ENCODE measurements around the gene FAM193B. TPM values are rescaled to one million over a fixed set of nuclear protein-coding genes. Genes with fewer than 3 reads are reported as not detected.
A peak's percentile ranks its signal among the peaks of the same experiment; 100 is the strongest.

FAM193B gene
- total and polyA plus RNA-seq, 2 of the 13 experiments (the other 11 are each of a cell fraction or from before 2014, with no cell fraction given) = 21.2 to 40.9 TPM

DNA sequence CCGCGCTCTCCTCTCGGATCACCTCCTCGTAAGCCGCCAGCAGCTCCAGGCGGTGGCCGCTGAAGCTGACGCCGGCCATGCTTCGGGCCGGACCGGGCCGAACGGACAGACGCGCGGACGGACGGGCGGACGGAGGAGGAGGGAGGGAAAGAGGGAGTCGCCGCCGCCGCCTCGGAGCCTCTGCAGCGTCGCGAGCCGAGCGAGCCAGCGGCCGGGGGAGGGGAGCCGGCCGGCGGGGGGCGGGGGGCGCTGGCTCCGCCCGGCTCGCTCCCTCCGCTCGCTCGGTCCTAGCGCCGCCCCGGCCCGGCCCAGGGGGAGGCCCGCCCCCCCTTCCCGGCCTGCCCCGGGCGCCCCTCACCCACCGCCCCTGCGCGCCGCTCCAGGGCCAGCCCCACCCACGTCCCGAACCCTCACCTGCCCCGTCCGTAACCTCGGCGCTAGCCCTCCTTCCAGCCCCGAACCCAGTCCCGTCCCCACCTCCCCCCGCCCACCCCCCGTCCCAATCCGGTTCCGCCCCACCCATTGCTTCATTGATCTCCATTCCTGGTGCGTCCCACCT lies 80.8 kb downstream of the FAM193B start, which contains the start of gene DBN1:
Gene DBN1 (minus strand): TSS at position 192 of the 559 bp plus-strand sequence. CDS start 113 bp downstream, at position 79.
- peak within 1 kb of the TSS; percentile 92 for H3K4me2 ChIP-seq (ENCODE audit: low read depth, low read length)
- in situ Hi-C loops (cut with HindIII; ENCODE audit: extremely low pct_ligation_motif_present, low pct_unique_long_range_greater_than_20kb) = loop anchor here (25.0 kb wide), 1 partner anchor 361 kb away; no protein-coding TSS in a partner anchor
- H4K20me1 ChIP-seq (ENCODE audit: insufficient read depth, low read length) = peaks cover 9% of the 10 kb centered on the region; the same call in 1 of the 2 replicates
- BruUV-seq (replicated peaks) = no TSS peak
- no peaks in the 10 kb centered on the region for H3K36me3 ChIP-seq (replicated peaks in 1 of 2; ENCODE audit: control insufficient read depth in 1 of 2, insufficient read depth in 2 of 2, low read length in 2 of 2)
- H3K27ac ChIP-seq (ENCODE audit: extremely low read length, insufficient read depth, low read length) = no peak within 1 kb of the TSS
- H3K9ac ChIP-seq (ENCODE audit: insufficient read depth, low read depth, low read length) = peak within 1 kb of the TSS; percentile 67
- WGBS (ENCODE audit: low lambda C conversion rate) = 6% methylated on average over 8 of the region's 69 CpGs
- ATAC-seq (peak; percentile 26), FAIRE-seq (no peak), DNase-seq (ENCODE audit: low spot score) (no peak)
- H3K79me2 ChIP-seq (ENCODE audit: insufficient read depth, low read length) = peaks cover 3% of the 10 kb centered on the region
- H3K27me3 ChIP-seq (ENCODE audit: control insufficient read depth in 1 of 2, insufficient read depth in 2 of 2, low read length in 2 of 2) = no peaks in the 10 kb centered on the region
- intact Hi-C loops (cut with micrococcal nuclease; ENCODE audit: unreplicated experiment) = no loop called here
- H3K4me3 ChIP-seq (replicated peaks in 1 of 3; ENCODE audit: insufficient read depth in 1 of 3, low read depth in 2 of 3, low read length in 3 of 3) = peak within 1 kb of the TSS; percentile 65 to 77 (median 73)
- peaks cover 63% of the 10 kb centered on the region for H3K4me1 ChIP-seq (ENCODE audit: insufficient read depth, low read length)
- ChIA-PET POLR2A (interaction anchor here (0.8 to 2.8 kb wide), 6 partner anchors 16 to 105 kb away, joined by 3 to 17 read pairs (median 7); no protein-coding TSS in a partner anchor), CTCF (ENCODE audit: low intra/inter-chr PET ratio, low total read pairs) (no interaction called here)
- H3K9me3 ChIP-seq (ENCODE audit: low read length) = no peaks in the 10 kb centered on the region
- H2AFZ ChIP-seq (ENCODE audit: low read length) = no peak within 1 kb of the TSS
- TF ChIP-seq IRX3 (CRISPR knock-in tag; IDR thresholded peaks at IDR 0.05; ENCODE audit: borderline replicate concordance, low read depth) = no peak
- no peak for TF ChIP-seq ZFAT (CRISPR knock-in tag; conservative IDR thresholded peaks at IDR 0.05)
- TF ChIP-seq ZNF354B (CRISPR knock-in tag; IDR thresholded peaks at IDR 0.05) = no peak
- TF ChIP-seq, protein P1, sequence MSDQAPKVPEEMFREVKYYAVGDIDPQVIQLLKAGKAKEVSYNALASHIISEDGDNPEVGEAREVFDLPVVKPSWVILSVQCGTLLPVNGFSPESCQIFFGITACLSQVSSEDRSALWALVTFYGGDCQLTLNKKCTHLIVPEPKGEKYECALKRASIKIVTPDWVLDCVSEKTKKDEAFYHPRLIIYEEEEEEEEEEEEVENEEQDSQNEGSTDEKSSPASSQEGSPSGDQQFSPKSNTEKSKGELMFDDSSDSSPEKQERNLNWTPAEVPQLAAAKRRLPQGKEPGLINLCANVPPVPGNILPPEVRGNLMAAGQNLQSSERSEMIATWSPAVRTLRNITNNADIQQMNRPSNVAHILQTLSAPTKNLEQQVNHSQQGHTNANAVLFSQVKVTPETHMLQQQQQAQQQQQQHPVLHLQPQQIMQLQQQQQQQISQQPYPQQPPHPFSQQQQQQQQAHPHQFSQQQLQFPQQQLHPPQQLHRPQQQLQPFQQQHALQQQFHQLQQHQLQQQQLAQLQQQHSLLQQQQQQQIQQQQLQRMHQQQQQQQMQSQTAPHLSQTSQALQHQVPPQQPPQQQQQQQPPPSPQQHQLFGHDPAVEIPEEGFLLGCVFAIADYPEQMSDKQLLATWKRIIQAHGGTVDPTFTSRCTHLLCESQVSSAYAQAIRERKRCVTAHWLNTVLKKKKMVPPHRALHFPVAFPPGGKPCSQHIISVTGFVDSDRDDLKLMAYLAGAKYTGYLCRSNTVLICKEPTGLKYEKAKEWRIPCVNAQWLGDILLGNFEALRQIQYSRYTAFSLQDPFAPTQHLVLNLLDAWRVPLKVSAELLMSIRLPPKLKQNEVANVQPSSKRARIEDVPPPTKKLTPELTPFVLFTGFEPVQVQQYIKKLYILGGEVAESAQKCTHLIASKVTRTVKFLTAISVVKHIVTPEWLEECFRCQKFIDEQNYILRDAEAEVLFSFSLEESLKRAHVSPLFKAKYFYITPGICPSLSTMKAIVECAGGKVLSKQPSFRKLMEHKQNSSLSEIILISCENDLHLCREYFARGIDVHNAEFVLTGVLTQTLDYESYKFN (CRISPR knock-in tag; conservative IDR thresholded peaks at IDR 0.05) = no peak
- no peak for TF ChIP-seq NFE2 (CRISPR knock-in tag; IDR thresholded peaks at IDR 0.05)
- TF ChIP-seq PHF8 (CRISPR knock-in tag; IDR thresholded peaks at IDR 0.05) = peak; percentile 44
- no peak for TF ChIP-seq ZNF839 (CRISPR knock-in tag; IDR thresholded peaks at IDR 0.05; ENCODE audit: borderline replicate concordance)
- TF ChIP-seq, protein P2, sequence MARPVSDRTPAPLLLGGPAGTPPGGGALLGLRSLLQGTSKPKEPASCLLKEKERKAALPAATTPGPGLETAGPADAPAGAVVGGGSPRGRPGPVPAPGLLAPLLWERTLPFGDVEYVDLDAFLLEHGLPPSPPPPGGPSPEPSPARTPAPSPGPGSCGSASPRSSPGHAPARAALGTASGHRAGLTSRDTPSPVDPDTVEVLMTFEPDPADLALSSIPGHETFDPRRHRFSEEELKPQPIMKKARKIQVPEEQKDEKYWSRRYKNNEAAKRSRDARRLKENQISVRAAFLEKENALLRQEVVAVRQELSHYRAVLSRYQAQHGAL (CRISPR knock-in tag; IDR thresholded peaks at IDR 0.05; ENCODE audit: not compliant biosample characterization) = no peak
- no peak for TF ChIP-seq ZNF317 (CRISPR knock-in tag; IDR thresholded peaks at IDR 0.05)
- TF ChIP-seq ZNF468 (CRISPR knock-in tag; IDR thresholded peaks at IDR 0.05) = no peak
- TF ChIP-seq GTF2F1 (IDR thresholded peaks at IDR 0.05; ENCODE audit: low read length) = no peak
- no peak for TF ChIP-seq ISL2 (CRISPR knock-in tag; IDR thresholded peaks at IDR 0.05)
- no peak for TF ChIP-seq ZNF552 (CRISPR knock-in tag; IDR thresholded peaks at IDR 0.05; ENCODE audit: borderline replicate concordance)
- no peak for TF ChIP-seq ZNF382 (CRISPR knock-in tag; IDR thresholded peaks at IDR 0.05; ENCODE audit: borderline replicate concordance)
- TF ChIP-seq ATM (IDR thresholded peaks at IDR 0.05; ENCODE audit: borderline replicate concordance) = no peak
- TF ChIP-seq, protein P3, sequence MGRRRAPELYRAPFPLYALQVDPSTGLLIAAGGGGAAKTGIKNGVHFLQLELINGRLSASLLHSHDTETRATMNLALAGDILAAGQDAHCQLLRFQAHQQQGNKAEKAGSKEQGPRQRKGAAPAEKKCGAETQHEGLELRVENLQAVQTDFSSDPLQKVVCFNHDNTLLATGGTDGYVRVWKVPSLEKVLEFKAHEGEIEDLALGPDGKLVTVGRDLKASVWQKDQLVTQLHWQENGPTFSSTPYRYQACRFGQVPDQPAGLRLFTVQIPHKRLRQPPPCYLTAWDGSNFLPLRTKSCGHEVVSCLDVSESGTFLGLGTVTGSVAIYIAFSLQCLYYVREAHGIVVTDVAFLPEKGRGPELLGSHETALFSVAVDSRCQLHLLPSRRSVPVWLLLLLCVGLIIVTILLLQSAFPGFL (CRISPR knock-in tag; IDR thresholded peaks at IDR 0.05) = no peak
- no peak for TF ChIP-seq PAX8 (CRISPR knock-in tag; IDR thresholded peaks at IDR 0.05; ENCODE audit: borderline replicate concordance)
- TF ChIP-seq, protein P4, sequence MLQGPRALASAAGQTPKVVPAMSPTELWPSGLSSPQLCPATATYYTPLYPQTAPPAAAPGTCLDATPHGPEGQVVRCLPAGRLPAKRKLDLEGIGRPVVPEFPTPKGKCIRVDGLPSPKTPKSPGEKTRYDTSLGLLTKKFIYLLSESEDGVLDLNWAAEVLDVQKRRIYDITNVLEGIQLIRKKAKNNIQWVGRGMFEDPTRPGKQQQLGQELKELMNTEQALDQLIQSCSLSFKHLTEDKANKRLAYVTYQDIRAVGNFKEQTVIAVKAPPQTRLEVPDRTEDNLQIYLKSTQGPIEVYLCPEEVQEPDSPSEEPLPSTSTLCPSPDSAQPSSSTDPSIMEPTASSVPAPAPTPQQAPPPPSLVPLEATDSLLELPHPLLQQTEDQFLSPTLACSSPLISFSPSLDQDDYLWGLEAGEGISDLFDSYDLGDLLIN (CRISPR knock-in tag; IDR thresholded peaks at IDR 0.05; ENCODE audit: borderline replicate concordance) = no peak
- TF ChIP-seq RORA (CRISPR knock-in tag; IDR thresholded peaks at IDR 0.05) = no peak
